ENCODE measurements around the gene IFIT3. TPM values are rescaled to one million over a fixed set of nuclear protein-coding genes. Genes with fewer than 3 reads are reported as not detected.

IFIT3 gene
- total and polyA plus RNA-seq, 10 donors = 7.7 to 44.5 (median 24.6) TPM

GRCh38 chr10:89382757-89383156 is 55.0 kb downstream of the IFIT3 start:
- TF ChIP-seq CTCF (IDR thresholded peaks at IDR 0.05 in 8 of 11, conservative IDR thresholded peaks at IDR 0.05 in 3 of 11) (no peak), POLR2A (IDR thresholded peaks at IDR 0.05) (no peak), POLR2AphosphoS5 (IDR thresholded peaks at IDR 0.05) (no peak)
- H3K4me1 ChIP-seq = peaks cover 0 to 19% (median 15%) of the 10 kb centered on the region in 6 donors
- DNase-seq = no peak
- no peaks in the 10 kb centered on the region for H3K36me3 ChIP-seq
- intact Hi-C loops (cut with DNase I; ENCODE audit: low total_unique reads) = no loop called here
- WGBS, 5 donors = 87 to 93% (median 91%) methylated on average over 1 of the region's 1 CpG
- no peak overlapping the region for H3K27ac ChIP-seq
- no peaks in the 10 kb centered on the region for H3K9me3 ChIP-seq
- no peak overlapping the region for H3K4me3 ChIP-seq
- H3K27me3 ChIP-seq (replicated peaks in 1 of 7) = no peaks in the 10 kb centered on the region

- TF ChIP-seq POLR2AphosphoS5 (IDR thresholded peaks at IDR 0.05) (no peak), POLR2A (IDR thresholded peaks at IDR 0.05) (no peak), CTCF (IDR thresholded peaks at IDR 0.05 in 8 of 11, conservative IDR thresholded peaks at IDR 0.05 in 3 of 11) (no peak)
- H3K4me1 ChIP-seq = peaks cover 0 to 19% (median 15%) of the 10 kb centered on the region in 6 donors
- H3K36me3 ChIP-seq = no peaks in the 10 kb centered on the region
- H3K4me3 ChIP-seq = peak overlapping the region in 1 of 8 donors; percentile 31
- intact Hi-C loops (cut with DNase I; ENCODE audit: low total_unique reads) = no loop called here
- 33 to 51% (median 35%) methylated on average over 4 of the region's 4 CpGs for WGBS, 5 donors
- H3K27me3 ChIP-seq (replicated peaks in 1 of 7) = no peaks in the 10 kb centered on the region
- DNase-seq = no peak
- no peaks in the 10 kb centered on the region for H3K9me3 ChIP-seq
- H3K27ac ChIP-seq = peak overlapping the region in 7 of 8 donors; percentile 6 to 76 (median 58)
Observed at GRCh38 chr10:89384474-89385340, 56.9 kb downstream of the IFIT3 start.

GRCh38 chr10:89388806-89389205 is 61.0 kb downstream of the IFIT3 start:
- no peaks in the 10 kb centered on the region for H3K36me3 ChIP-seq
- no peak overlapping the region for H3K27ac ChIP-seq
- peaks cover 13 to 49% (median 37%) of the 10 kb centered on the region in 6 donors for H3K4me1 ChIP-seq
- TF ChIP-seq CTCF (IDR thresholded peaks at IDR 0.05 in 8 of 11, conservative IDR thresholded peaks at IDR 0.05 in 3 of 11) = no peak
- TF ChIP-seq POLR2A (IDR thresholded peaks at IDR 0.05) = no peak
- no peak for TF ChIP-seq POLR2AphosphoS5 (IDR thresholded peaks at IDR 0.05)
- H3K27me3 ChIP-seq (replicated peaks in 1 of 7) = no peaks in the 10 kb centered on the region
- intact Hi-C loops (cut with DNase I; ENCODE audit: low total_unique reads) = no loop called here
- DNase-seq = no peak
- no peaks in the 10 kb centered on the region for H3K9me3 ChIP-seq
- 70 to 90% (median 79%) methylated on average over 2 of the region's 2 CpGs for WGBS, 5 donors
- no peak overlapping the region for H3K4me3 ChIP-seq

GRCh38 chr10:89389254-89389653 is 61.5 kb downstream of the IFIT3 start:
- 80 to 93% (median 89%) methylated on average over 1 of the region's 1 CpG for WGBS, 5 donors
- Histone ChIP-seq H3K4me3 (no peak overlapping the region), H3K9me3 (no peaks in the 10 kb centered on the region), H3K27me3 (replicated peaks in 1 of 7) (no peaks in the 10 kb centered on the region), H3K27ac (no peak overlapping the region), H3K4me1 (peaks cover 16 to 51% (median 39%) of the 10 kb centered on the region in 6 donors), H3K36me3 (no peaks in the 10 kb centered on the region)
- no peak for DNase-seq
- peak in 4 of 11 experiments; percentile 4 to 28 (median 24) for TF ChIP-seq CTCF (IDR thresholded peaks at IDR 0.05 in 8 of 11, conservative IDR thresholded peaks at IDR 0.05 in 3 of 11)
- no peak for TF ChIP-seq POLR2A (IDR thresholded peaks at IDR 0.05)
- intact Hi-C loops (cut with DNase I; ENCODE audit: low total_unique reads) = no loop called here
